GM18502 (cell line): ENCODE data around the gene SORCS3.

ENCODE experiments used
- ATAC-seq: cut with Tn5 transposase; IDR thresholded peaks from one replicate; pipeline ENCODE4 v1.9.1; 2021; ENCODE audit warnings: mild to moderate bottlenecking; ENCODE audit not compliant: unreplicated experiment, poor library complexity

The SORCS3 gene

DNA sequence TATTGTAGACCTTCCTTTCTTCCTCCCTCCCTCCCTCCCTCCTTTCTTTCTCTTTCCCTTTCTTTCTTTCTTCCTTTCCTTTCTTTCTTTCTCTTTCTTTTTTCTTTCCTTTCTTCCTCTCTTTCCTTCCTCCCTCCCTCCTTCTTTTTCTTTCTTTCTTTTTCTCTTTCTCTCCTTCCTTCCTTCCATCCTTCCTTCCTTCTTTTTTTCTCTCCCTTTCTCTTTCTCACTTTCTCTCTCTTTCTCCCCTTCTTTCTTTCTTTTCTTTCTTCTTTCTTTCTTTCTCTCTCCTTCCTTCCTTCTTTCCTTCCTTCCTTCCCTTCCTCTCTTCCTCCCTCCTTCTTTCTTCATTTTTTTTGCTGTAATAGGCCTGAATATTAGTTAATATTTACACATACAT lies 638.0 kb downstream of the SORCS3 start:
- ATAC-seq: no peak

DNA sequence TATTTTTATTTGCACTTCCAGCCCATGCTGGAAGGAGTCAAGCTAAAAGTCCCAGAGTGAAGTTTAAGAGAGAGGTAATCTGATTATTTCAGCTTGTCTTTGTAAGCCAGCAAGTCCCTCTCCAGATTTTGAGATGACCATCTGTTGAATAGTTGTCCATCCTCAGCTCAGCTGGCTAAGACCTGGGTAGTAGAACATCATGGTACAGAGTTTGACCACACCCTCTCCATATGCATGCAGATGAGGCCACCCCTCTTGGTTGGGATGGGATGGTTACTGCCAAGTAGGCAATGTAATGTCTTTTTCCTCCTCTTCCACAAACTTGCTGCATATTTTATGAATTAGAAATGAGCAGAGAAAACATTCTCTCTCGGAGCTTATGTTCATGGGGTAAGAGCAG lies 639.8 kb downstream of the SORCS3 start:
- no peak for ATAC-seq

DNA sequence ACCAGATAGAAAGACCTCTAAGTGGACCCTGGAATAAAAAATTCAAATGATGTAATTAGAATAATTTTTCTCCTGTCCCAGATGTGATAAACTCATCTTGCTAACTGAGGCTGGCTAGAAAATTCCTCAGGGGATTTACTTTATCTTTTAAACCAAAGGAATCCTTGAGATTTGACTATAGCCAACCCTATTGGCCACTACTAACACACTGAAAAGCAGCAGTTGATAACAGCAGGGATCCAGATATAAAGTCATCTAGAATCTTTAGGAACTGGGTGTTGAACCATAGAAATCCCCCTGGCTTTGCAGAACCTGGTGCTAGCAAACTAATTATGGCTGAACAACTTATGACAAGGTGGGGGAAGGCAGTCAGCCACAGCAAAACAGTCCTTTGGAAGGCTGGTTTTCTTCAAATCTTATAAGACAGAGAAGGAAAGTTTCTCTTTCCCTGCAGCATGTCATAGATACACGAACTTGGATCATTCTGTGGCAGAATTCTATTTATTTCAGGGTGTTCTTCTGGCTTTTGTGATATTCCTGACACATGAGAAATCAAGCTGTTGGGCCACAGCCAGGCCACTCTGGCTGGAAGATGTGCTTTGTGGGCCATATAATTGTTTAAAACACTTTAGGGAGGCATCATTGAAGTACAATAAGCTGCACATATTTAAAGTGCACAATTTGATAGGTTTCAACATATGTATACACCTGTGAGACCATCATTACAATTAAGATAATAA lies 643.6 kb downstream of the SORCS3 start:
- no peak for ATAC-seq

DNA sequence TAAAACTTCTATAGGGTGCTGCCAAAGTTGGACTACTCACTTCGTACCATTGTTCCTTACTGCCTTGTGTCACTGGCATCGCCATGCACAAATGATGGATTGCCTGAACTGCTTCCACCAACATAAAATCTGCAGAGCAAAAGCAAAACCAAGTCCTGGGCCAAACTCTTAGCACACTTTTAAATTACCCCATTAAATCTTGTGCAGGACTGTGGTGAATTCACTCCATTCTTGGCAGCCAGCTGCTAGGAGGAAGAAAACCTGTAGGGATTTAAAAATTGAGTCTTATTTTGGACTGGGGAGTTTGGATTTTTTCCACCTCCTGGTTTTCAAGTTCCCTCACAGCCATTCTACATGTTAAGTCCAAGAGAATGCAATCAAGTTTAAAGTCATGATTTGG lies 646.9 kb downstream of the SORCS3 start:
- ATAC-seq: no peak

DNA sequence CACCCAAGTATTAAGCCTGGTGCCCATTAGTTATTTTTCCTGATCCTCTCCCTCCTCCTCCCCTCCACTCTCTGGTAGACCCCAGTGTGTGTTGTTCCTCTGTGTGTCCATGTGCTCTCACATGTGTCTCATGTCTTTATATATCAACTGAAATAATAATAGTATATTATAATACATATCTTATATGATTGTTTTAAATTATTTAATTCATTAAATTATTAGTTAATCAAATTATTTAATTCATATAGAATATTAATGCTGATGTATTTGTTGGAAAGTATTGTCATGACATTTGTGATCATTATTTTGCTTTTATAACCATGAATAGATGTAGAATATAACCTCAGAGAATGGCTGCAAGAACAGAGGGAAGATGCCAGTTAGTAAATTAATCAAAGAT lies 647.5 kb downstream of the SORCS3 start:
- ATAC-seq: no peak

DNA sequence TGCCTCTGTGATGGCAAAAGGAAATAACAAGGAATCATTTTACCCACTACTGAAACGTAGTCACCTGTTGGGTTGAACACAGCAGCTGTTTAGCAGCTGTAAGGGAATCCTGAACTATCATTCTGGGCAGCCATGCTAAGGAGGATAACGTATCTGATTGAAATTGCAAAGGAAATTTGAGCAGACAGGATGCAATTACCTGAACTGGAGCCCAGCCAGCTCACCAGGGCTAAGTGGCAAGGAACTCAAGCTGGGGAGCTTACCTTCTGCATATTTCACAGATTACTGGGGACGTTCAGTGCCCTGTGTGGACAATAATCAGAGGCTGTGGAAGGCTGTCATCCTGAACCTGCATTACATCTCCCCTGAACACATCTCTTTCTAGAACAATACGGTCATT lies 650.5 kb downstream of the SORCS3 start:
- no peak for ATAC-seq

DNA sequence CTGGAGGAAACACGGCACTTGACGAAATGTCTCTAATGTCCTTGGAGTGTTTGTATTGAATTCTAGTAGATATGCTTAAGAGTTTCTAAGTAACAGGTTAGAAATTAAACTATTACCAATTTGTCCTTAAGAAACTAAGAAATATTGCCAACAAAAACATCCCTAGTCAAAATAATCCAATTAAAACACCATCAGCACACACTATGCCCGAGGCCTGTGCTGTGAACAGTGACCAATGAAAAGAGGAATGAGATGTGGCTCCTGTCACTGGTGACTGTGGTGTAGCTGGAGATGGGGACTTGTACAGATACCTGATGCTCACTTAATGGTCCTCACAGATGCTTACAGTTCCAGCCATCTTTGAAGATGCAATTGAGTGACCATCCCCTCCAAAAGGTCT lies 651.1 kb downstream of the SORCS3 start:
- ATAC-seq: no peak
